ENCODE measurements around the gene NR3C2. TPM values are rescaled to one million over a fixed set of nuclear protein-coding genes. Genes with fewer than 3 reads are reported as not detected.

The NR3C2 gene
- total and polyA plus RNA-seq, 8 donors = 2.0 to 36.4 (median 16.9) TPM

- Histone ChIP-seq H3K9me3 (peaks cover 0 to 7% (median 3%) of the 10 kb centered on the region in 4 donors), H3K4me3 (no peak overlapping the region), H3K36me3 (peaks cover 19 to 67% (median 64%) of the 10 kb centered on the region in 4 donors), H3K4me1 (peaks cover 0 to 12% (median 0%) of the 10 kb centered on the region in 4 donors), H3K27ac (no peak overlapping the region), H3K27me3 (no peaks in the 10 kb centered on the region)
- 86 to 92% (median 90%) methylated on average over 7 of the region's 7 CpGs for WGBS, 5 donors
- no peak for TF ChIP-seq EP300 (IDR thresholded peaks at IDR 0.05)
- intact Hi-C loops (cut with DNase I; ENCODE audit: low total_unique reads) = no loop called here
- DNase-seq = no peak
These were observed 362.3 kb downstream of the NR3C2 start for GRCh38 chr4:148079961-148080360.

GRCh38 chr4:148078061-148078460 lies 364.2 kb downstream of the NR3C2 start:
- no peak for DNase-seq
- H3K36me3 ChIP-seq = peaks cover 37 to 86% (median 80%) of the 10 kb centered on the region in 4 donors
- TF ChIP-seq POLR2A (IDR thresholded peaks at IDR 0.05) = no peak
- TF ChIP-seq, protein P1, sequence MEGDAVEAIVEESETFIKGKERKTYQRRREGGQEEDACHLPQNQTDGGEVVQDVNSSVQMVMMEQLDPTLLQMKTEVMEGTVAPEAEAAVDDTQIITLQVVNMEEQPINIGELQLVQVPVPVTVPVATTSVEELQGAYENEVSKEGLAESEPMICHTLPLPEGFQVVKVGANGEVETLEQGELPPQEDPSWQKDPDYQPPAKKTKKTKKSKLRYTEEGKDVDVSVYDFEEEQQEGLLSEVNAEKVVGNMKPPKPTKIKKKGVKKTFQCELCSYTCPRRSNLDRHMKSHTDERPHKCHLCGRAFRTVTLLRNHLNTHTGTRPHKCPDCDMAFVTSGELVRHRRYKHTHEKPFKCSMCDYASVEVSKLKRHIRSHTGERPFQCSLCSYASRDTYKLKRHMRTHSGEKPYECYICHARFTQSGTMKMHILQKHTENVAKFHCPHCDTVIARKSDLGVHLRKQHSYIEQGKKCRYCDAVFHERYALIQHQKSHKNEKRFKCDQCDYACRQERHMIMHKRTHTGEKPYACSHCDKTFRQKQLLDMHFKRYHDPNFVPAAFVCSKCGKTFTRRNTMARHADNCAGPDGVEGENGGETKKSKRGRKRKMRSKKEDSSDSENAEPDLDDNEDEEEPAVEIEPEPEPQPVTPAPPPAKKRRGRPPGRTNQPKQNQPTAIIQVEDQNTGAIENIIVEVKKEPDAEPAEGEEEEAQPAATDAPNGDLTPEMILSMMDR (IDR thresholded peaks at IDR 0.05) = no peak
- TF ChIP-seq EP300 (IDR thresholded peaks at IDR 0.05) = no peak
- TF ChIP-seq POLR2AphosphoS5 (IDR thresholded peaks at IDR 0.05) = no peak
- peaks cover 0 to 12% (median 0%) of the 10 kb centered on the region in 4 donors for H3K4me1 ChIP-seq
- H3K4me3 ChIP-seq = no peak overlapping the region
- no peaks in the 10 kb centered on the region for H3K27me3 ChIP-seq
- no peak overlapping the region for H3K27ac ChIP-seq
- H3K9me3 ChIP-seq = peaks cover 0 to 15% (median 4%) of the 10 kb centered on the region in 4 donors
- intact Hi-C loops (cut with DNase I; ENCODE audit: low total_unique reads) = no loop called here
- 89 to 100% (median 95%) methylated on average over 2 of the region's 2 CpGs for whole genome bisulfite sequencing, 5 donors

GRCh38 chr4:148077581-148077980 lies 364.6 kb downstream of the NR3C2 start:
- intact Hi-C loops (cut with DNase I; ENCODE audit: low total_unique reads) = no loop called here
- Histone ChIP-seq H3K9me3 (peaks cover 0 to 15% (median 4%) of the 10 kb centered on the region in 4 donors), H3K4me1 (peaks cover 0 to 12% (median 0%) of the 10 kb centered on the region in 4 donors), H3K36me3 (peaks cover 41 to 90% (median 81%) of the 10 kb centered on the region in 4 donors), H3K27ac (no peak overlapping the region), H3K27me3 (no peaks in the 10 kb centered on the region), H3K4me3 (no peak overlapping the region)
- WGBS, 5 donors = 53 to 82% (median 57%) methylated on average over 1 of the region's 1 CpG
- TF ChIP-seq POLR2AphosphoS5 (IDR thresholded peaks at IDR 0.05) (no peak), POLR2A (IDR thresholded peaks at IDR 0.05) (no peak), EP300 (IDR thresholded peaks at IDR 0.05) (no peak)
- TF ChIP-seq, protein P1 (IDR thresholded peaks at IDR 0.05) = no peak
- DNase-seq = no peak

DNA sequence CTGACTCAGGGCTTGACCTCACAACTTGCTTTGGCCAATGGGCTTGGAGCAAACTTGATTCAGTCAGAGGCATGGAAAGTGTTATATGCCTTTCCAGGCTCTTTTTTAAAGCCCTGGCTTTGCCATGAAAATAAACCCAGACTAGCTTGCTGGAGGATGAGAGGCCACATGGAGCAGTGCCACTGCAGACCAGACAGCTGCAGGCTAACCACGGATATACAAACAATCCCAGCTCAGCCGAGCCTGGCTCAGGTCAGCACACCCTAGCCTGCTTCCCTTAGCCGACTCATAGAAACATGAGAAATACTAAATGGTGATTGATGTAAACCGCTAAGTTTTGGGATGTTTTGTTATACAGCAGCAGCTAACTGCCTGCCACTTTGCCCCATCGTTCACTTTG lies 365.2 kb downstream of the NR3C2 start:
- Histone ChIP-seq H3K27me3 (no peaks in the 10 kb centered on the region), H3K9me3 (peaks cover 0 to 15% (median 4%) of the 10 kb centered on the region in 4 donors), H3K4me3 (no peak overlapping the region), H3K27ac (no peak overlapping the region), H3K36me3 (peaks cover 43 to 91% (median 87%) of the 10 kb centered on the region in 4 donors), H3K4me1 (peaks cover 0 to 12% (median 0%) of the 10 kb centered on the region in 4 donors)
- no peak for TF ChIP-seq POLR2AphosphoS5 (IDR thresholded peaks at IDR 0.05)
- no peak for TF ChIP-seq EP300 (IDR thresholded peaks at IDR 0.05)
- TF ChIP-seq POLR2A (IDR thresholded peaks at IDR 0.05) = no peak
- TF ChIP-seq, protein P1 (IDR thresholded peaks at IDR 0.05) = no peak
- intact Hi-C loops (cut with DNase I; ENCODE audit: low total_unique reads) = no loop called here
- WGBS, 5 donors = 75 to 93% (median 84%) methylated on average over 5 of the region's 5 CpGs
- no peak for DNase-seq

GRCh38 chr4:148075438-148075837 lies 366.8 kb downstream of the NR3C2 start:
- intact Hi-C loops (cut with DNase I; ENCODE audit: low total_unique reads) = no loop called here
- H3K36me3 ChIP-seq = peaks cover 40 to 82% (median 78%) of the 10 kb centered on the region in 4 donors
- peaks cover 0 to 16% (median 3%) of the 10 kb centered on the region in 4 donors for H3K4me1 ChIP-seq
- no peak for DNase-seq
- H3K27me3 ChIP-seq = no peaks in the 10 kb centered on the region
- 97 to 99% (median 99%) methylated on average over 3 of the region's 3 CpGs for WGBS, 5 donors
- no peak for TF ChIP-seq POLR2AphosphoS5 (IDR thresholded peaks at IDR 0.05)
- TF ChIP-seq, protein P1 (IDR thresholded peaks at IDR 0.05) = no peak
- TF ChIP-seq EP300 (IDR thresholded peaks at IDR 0.05) = no peak
- no peak for TF ChIP-seq POLR2A (IDR thresholded peaks at IDR 0.05)
- peaks cover 0 to 15% (median 4%) of the 10 kb centered on the region in 4 donors for H3K9me3 ChIP-seq
- H3K27ac ChIP-seq = no peak overlapping the region
- H3K4me3 ChIP-seq = no peak overlapping the region

Data from stomach (tissue), 9 donors.